Activated T-helper 1 cell treated with anti-CD3 and anti-CD28 coated beads, Interleukin-2, amount 50 U/mL, for 16 hours (primary cell): ENCODE measurements around the gene TCF19.
A peak's percentile ranks its signal among the peaks of the same experiment; 100 is the strongest.

Source experiments
- DNase-seq, 2 donors: peaks; one replicate each; pipeline ENCODE4 v3.0.0-alpha.2; 2020; ENCODE audit warnings: low read depth in 1 of 2, low spot score in 1 of 2

Gene TCF19

DNA sequence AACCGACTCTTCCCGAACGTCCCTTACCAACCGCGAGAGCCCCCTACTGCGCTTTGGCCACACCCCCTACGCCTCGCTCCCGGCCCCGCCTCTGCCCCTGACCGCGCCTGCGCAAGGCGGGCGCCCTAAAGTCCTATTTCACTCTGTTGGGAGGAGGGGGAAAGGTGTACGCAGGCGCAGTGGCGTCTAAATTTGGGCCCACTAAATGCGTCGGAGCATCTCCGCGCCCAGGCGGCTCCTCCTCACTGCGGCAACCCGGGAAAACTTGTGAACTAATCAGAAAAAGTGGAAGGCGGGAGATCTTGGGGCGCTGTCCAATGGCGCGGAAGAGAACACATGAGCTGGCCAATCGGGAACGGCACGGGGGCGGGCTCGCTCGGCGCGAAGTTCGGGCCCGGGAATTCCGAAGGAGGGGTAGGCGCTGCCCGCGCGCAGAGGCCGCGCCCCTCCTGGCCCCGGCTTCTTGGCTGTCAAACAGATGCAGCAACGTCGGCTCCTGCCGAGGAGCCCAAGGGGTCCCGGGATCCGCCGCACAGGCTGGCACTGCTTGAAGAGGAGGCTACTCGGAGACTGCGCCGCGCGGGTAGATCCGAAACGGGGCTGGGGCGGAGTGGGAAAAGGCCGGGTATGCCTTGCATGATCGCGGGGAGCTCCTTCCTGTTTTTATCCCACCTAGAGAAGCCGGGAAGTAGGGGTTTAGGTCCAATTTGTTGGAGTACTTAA, at the start of gene TCF19:
TSS of gene TCF19 (plus strand) at position 450 of the 723 bp plus-strand sequence. CDS start 881 bp downstream, outside the sequence.
- DNase-seq = peak; percentile 99

GRCh38 chr6:31110825-31111582, 47.4 kb upstream of the TCF19 start:
- DNase-seq = no peak

GRCh38 chr6:31111712-31112111, 46.7 kb upstream of the TCF19 start:
- DNase-seq = no peak

DNA sequence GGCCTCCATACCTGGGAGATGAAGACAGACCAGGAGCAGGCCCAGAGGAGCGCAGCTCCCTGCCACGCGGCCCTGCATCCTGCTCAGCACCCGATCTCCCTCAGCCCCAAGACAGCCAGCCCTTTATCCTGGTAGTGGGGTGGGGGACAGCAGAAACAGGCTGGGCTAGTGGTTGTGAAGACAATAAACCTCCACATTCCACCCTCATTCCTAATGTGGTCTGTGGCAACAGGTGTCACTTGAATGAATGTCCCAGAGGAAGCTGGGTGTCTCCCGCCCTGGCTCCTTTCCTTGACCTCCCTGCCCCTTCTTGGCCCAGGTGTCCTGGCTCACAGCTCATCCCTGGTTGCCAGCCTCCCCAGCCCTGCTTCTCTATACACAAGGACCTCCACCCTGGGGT, 45.9 kb upstream of the TCF19 start, which contains the start of gene C6orf15:
TSS of gene C6orf15 (minus strand) at position 98 of the 400 bp plus-strand sequence. CDS start at position 78, 20 bp downstream.
- no peak for DNase-seq

DNA sequence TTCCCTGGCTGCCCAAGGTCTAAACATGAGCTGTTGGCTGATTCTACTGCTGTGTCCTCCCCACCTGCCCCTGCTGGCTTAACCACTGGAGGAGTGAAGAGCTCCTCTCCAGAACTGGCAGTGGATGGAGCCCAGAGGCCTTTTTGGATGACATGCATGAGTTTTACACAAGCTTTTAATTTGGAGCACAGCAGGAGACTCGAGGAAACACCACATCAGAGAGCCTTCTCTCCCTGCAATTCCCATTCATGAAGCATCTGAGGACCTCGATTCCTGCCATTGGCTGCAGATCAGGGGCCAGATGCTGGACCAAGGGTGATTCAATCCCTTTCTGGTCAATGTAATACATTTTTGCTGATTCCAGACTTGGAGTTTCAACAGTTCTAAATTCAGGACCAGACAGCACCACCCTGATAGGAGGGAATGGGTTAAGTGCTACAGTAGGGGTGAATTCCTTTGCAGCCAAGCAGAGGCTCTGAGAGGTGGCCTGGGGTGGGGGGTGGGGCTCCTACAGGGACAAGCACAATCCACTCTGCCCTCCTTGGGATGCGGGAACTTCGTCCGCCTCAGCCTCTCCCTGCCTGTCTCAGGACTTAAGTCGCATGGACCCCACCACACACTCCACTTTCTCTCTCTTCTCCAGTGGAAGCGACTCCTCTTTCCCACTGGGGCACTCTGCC, 44.4 kb upstream of the TCF19 start:
- no peak for DNase-seq

DNA sequence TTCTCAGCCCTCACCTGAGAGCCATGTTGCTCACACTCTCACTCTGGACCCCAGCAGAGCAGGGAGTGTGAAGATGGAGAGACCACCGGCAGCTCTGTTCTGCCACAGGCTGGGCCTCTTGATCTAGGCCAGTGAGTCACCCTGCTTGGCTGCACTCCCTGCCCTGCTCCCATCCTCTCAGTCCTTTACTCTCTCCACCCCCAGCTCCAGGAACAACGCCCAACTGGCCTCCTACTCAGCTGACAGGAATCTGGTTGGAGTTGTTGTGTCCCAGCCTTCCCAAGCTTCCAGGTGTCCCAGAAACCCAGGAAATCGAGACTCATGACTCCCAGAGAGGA, 43.9 kb upstream of the TCF19 start, which contains the start of gene PSORS1C1:
TSS of gene PSORS1C1 (plus strand) at position 260 of the 338 bp plus-strand sequence. CDS start 14,833 bp downstream, outside the sequence.
- DNase-seq = no peak

DNA sequence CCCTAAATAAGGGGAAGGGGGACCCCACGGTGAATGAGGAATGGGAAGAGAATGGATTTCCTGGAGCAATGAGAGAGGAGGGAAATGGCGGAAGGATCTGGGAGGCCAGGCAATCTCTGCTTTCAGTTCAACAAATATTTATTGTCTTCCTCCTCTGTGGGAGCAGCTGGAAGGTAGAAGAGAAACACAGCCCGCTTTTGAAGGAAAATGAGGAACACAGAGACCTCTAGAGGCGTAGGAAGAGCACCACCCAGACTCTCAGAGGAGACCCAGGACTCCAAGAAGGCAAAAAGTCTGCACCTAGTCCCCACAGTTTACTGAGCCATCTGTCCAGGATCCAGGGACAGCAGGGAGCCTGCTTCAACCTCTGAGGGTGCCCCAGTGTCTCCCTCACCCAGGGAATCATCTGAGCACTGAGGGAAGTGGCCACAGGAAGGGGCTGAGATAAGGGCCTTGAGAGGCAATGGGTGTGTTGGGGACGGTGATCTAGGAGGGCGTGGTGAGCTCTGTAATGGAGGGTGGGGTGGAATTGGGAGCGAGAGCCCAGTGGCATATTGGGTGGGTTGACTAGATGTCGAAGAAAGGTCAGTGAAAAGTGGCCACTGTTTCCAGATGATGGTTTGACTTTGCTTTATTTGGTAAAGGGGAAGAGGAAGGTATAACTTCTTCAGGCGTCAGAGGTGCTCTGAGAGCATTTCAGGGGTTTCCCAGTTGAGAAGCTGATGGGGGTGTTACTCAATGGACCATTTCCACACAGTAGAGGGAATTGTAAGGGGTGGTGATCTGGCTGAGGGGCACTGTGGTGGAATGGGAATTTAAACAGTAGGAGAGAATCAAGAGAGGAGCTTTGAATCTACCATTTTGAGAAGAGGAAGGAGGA, 43.2 kb upstream of the TCF19 start:
- DNase-seq = no peak

- no peak for DNase-seq
Measured at GRCh38 chr6:31115941-31116560, 42.3 kb upstream of the TCF19 start.

DNA sequence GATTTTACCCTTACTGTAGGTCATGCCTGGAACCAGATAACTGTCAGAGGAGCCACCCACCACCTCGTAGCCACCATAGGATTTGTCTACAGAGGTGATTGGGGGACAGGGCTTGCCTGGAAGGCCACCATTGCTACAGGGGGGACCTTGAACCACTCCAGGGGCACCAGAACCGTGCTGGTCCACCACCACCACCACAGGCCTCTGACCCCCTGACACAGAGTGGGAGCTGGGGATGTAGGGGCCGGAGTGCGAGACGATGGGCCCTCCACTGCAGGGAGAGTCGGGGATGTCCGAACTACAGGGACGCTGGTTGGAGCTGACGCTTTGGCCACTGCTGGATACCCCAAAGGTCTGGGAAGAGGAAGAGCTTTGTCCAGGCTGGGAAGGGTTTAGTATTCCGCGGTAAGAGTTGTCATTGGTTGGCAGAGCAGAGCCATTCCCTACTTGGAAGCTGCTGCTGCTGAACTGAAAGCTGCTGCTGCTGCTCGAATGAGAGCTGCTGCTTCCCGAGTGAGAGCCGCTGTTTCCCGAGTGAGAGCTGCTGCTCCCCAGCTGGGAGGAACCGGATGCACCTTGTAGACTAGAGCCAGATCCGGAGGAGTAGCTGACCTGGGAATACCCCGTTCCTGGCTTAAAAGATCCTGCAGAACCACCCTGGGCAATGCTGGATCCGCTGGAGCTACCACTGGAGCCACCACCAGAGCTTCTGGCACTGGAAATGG, 41.6 kb upstream of the TCF19 start:
- DNase-seq = no peak

- DNase-seq = no peak
Measured at GRCh38 chr6:31118178-31118577, 40.2 kb upstream of the TCF19 start.

GRCh38 chr6:31120151-31120915, 38.1 kb upstream of the TCF19 start, which contains the start of gene CDSN:
Gene CDSN (minus strand): TSS chr6:31120446. CDS start chr6:31120419, 27 bp downstream.
- DNase-seq = no peak

DNA sequence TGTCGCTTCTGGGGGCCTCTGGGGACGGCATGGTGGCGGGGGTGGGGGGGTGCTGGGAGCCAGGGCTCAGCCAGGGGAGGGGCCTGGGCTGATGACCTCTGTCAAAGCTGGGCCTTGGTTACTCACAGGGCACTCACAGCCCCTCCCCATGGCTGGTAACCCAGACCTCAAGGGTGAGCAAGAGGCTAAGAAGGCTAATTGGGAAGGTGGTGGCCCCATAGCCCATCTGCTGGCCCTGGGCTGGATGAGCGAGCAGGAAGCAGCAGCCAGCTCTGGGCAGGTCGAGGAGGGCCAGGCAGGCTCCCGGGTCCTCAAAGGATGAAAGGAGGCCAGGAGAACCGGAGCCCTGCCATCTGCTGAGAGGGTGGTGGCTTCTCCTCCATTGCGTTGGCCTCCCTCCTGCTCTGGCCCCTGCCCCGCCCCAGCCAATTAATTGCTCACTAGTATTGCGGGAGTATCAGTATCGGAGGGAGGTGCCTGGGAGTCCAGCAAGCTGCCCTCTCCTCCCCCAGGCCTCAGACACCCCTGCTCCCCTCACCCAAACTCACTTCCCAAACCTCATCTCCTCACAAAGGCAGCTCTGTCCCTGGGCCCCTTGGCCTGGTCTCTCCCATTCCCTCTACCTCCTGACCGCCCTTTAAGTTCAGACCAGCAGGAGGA, 37.1 kb upstream of the TCF19 start:
- DNase-seq = no peak

- DNase-seq = no peak
Measured at GRCh38 chr6:31122791-31123706, 35.3 kb upstream of the TCF19 start.

GRCh38 chr6:31125162-31125561, 33.2 kb upstream of the TCF19 start:
- DNase-seq = no peak

- no peak for DNase-seq
Measured at GRCh38 chr6:31125586-31126363, 32.6 kb upstream of the TCF19 start.

GRCh38 chr6:31126396-31127175, 31.8 kb upstream of the TCF19 start:
- DNase-seq = no peak
